GM12873 (cell line): Measurements from ENCODE around the gene SLC16A10.

Experiments used
- TF ChIP-seq, protein P1 (sequence below): IDR thresholded peaks from 2 replicates; pipeline ENCODE4 v1.5.1; 2012; ENCODE audit warnings: low read depth, mild to moderate bottlenecking, moderate library complexity, low read length, control low read depth; ENCODE audit not compliant: insufficient read depth; ENCODE audit errors: missing control alignments

Gene SLC16A10

DNA sequence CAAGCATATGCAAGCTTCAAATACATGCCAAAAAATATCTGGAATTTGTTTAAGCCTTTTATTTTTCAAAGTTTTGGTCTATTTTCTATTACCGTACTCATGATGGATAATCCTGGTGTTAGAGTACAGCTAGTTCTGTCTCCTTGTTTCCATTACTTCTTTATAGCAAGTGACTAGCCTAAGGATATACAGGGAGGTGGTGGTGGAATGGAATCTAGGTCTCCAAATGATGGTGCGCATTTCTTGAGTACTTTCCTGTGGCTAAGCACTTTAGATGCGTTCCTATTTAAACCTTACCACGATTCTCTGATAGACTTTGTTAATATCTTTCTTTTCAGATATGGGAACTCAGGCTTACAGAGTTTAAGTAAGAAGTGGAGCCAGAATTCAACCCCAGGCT, 3.5 kb downstream of the SLC16A10 start:
- TF ChIP-seq, protein P1, sequence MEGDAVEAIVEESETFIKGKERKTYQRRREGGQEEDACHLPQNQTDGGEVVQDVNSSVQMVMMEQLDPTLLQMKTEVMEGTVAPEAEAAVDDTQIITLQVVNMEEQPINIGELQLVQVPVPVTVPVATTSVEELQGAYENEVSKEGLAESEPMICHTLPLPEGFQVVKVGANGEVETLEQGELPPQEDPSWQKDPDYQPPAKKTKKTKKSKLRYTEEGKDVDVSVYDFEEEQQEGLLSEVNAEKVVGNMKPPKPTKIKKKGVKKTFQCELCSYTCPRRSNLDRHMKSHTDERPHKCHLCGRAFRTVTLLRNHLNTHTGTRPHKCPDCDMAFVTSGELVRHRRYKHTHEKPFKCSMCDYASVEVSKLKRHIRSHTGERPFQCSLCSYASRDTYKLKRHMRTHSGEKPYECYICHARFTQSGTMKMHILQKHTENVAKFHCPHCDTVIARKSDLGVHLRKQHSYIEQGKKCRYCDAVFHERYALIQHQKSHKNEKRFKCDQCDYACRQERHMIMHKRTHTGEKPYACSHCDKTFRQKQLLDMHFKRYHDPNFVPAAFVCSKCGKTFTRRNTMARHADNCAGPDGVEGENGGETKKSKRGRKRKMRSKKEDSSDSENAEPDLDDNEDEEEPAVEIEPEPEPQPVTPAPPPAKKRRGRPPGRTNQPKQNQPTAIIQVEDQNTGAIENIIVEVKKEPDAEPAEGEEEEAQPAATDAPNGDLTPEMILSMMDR: no peak

DNA sequence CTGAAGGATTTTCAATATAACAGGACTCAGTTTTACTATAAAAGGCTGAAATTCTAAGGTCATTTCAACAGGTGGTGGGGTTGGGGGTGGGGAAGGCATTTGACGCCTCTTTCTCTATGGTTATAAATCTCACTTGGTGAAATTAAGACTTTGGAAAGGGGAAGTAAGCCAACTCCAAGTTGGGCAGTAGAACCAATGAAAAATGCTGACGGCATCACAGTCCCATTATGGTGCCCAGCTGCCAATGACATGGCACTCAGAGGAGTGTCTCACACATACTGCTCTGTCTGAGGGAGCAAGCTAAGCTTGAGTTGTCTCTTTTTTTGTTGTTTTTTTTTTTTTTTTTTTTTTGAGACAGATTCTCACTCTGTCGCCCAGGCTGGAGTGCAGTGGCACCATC, 4.7 kb downstream of the SLC16A10 start:
- TF ChIP-seq, protein P1: no peak

DNA sequence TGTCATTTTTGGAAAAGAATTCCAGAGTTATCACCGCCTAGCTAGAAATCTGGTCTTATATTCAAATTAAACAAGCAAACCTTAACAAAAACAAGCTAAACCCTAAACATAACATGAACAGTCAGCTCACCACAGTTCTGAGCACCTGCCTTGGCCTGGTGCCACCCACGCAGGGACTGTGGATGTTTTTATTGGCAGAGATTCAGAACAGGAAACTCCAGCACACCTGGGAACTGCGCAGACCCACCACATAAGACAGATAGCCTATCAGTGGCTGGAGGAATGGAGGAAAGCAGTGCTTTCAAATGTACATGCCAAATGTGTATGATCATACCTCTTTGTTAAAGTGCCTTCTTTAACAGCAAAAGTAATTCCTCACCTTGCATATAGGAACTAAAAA, 8.9 kb downstream of the SLC16A10 start:
- TF ChIP-seq, protein P1: no peak

- TF ChIP-seq, protein P1: no peak
Observed at GRCh38 chr6:111098597-111098996, 11.3 kb downstream of the SLC16A10 start.

GRCh38 chr6:111101987-111102386, 14.7 kb downstream of the SLC16A10 start:
- TF ChIP-seq, protein P1: no peak

DNA sequence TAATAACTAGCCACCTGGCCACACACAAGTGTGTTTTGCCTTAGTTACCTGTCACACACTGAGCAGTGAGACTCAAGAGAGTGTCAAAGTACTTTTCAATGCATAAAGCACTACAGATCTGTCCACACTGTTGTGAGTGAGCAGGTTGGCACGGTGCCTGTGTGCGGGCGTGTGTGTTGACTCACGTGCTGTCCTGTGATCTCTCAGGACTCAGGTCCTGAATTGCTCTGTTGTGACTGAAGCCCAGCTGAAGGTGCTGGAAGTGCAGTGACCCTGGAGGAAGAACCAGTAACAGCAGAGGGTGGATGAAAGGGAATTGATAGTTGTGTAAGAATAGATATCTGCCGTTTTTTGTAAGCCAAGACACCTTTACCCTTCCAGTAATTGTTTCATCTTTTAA, 18.3 kb downstream of the SLC16A10 start:
- TF ChIP-seq, protein P1: no peak

DNA sequence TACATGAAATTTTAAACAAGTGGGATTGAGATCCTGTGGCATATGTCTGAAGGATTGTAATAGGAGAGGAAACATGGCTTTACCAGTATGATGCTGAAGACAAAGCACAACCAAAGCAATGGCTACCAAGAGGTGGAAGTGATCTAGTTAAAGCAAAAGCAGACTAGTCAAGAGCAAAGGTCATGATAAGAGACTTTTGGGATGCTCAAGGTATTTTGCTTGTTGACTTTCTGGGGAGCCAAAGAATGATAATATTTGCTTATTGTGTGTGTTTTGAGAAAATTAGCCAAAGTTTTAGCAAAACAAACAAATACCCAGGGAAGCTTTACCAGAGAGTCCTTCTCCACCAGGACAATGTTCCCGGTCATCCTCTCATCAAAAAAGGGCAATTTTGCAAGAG, 20.3 kb downstream of the SLC16A10 start:
- TF ChIP-seq, protein P1: no peak
